Measurements from ENCODE around the gene FOXL3. TPM values are rescaled to one million over a fixed set of nuclear protein-coding genes. Genes with fewer than 3 reads are reported as not detected.

The FOXL3 gene
- total RNA-seq, 1 donor from 2014 or later: not detected

- Histone ChIP-seq H3K27me3 (no peaks in the 10 kb centered on the region), H3K9me3 (no peaks in the 10 kb centered on the region), H3K27ac (no peak overlapping the region), H3K4me1 (no peaks in the 10 kb centered on the region), H3K36me3 (peaks cover 68% of the 10 kb centered on the region), H3K4me3 (no peak overlapping the region)
- DNase-seq (no peak), ATAC-seq (no peak)
- intact Hi-C loops (cut with DNase I): no loop called here
- TF ChIP-seq, protein P1, sequence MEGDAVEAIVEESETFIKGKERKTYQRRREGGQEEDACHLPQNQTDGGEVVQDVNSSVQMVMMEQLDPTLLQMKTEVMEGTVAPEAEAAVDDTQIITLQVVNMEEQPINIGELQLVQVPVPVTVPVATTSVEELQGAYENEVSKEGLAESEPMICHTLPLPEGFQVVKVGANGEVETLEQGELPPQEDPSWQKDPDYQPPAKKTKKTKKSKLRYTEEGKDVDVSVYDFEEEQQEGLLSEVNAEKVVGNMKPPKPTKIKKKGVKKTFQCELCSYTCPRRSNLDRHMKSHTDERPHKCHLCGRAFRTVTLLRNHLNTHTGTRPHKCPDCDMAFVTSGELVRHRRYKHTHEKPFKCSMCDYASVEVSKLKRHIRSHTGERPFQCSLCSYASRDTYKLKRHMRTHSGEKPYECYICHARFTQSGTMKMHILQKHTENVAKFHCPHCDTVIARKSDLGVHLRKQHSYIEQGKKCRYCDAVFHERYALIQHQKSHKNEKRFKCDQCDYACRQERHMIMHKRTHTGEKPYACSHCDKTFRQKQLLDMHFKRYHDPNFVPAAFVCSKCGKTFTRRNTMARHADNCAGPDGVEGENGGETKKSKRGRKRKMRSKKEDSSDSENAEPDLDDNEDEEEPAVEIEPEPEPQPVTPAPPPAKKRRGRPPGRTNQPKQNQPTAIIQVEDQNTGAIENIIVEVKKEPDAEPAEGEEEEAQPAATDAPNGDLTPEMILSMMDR (IDR thresholded peaks at IDR 0.05): no peak
Observed at GRCh38 chr7:252981-253380, 37.0 kb upstream of the FOXL3 start.

DNA sequence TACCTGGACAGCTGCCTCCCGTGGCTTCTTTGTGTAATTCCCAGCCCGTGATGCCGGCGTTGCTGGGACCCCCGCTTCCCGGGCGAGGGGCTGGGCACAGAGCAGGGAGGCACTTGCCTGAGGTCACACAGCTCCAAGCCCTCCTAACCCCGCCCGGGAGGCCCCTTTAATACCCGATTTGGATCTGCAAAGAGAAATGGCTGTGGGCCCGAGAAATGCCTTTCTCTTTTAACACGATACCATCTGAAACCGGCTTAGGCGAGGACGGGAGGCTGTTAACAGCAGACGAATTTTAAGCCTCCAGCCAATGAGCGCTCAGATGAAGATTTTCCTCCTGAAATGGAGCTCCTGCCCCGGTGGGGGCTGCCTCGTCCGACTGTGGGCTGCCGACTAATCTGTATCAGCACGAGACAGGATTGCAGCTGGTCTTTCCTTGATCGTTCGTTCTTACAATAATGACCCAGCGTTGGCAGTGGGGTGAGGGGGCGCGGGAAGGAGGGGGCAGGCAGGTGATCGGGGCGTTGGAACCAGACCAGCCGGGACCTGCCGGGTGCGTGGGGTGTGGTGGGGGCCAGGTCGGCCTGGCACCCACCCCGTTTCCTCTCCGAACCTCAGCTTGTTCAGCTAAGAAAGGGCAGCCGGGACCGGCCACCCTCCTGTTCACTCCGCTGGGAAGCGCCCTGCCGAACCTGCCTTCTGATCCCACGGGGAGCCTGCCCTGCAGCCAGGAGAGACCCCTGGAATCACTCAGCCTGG is 36.2 kb upstream of the FOXL3 start:
- TF ChIP-seq, protein P1 (IDR thresholded peaks at IDR 0.05): no peak
- Histone ChIP-seq H3K4me1 (no peaks in the 10 kb centered on the region), H3K4me3 (no peak overlapping the region), H3K27me3 (no peaks in the 10 kb centered on the region), H3K27ac (no peak overlapping the region), H3K9me3 (no peaks in the 10 kb centered on the region), H3K36me3 (peaks cover 67% of the 10 kb centered on the region)
- ATAC-seq: no peak
- DNase-seq: no peak
- intact Hi-C loops (cut with DNase I): no loop called here

DNA sequence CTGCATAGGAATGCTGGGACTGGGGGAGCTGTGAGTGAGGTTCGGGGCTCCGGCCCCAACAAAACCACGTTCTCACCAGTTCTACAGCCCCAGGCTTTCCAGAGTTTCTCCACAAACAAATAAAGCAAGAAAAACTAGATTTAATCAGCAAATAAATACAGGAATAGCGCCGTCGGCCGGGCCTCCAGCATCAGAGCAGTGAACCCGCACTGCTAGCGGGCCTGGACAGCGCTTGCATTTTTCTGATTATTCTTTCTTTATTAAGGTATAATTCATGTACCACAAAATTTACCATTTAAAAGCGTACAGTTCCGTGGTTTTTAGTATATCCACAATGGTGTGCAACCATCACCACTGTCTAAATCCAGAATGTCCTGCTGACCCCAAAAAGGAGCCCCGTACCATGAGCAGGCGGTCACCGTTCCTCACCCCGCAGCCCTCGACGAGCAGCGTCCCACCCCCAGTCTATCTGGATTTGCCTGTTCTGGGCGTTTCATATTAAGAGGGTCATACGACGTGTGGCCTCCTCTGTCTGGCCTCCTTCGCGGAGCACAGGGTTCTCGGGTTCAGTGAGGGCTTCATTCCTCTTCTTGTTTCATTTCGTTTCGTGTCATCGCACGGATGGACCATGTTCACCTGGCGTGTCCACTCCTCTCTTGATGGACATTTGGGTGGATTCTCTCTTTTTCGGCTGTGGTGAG is 35.5 kb upstream of the FOXL3 start:
- Histone ChIP-seq H3K4me1 (no peaks in the 10 kb centered on the region), H3K4me3 (no peak overlapping the region), H3K27ac (no peak overlapping the region), H3K9me3 (no peaks in the 10 kb centered on the region), H3K36me3 (peaks cover 67% of the 10 kb centered on the region), H3K27me3 (no peaks in the 10 kb centered on the region)
- TF ChIP-seq, protein P1 (IDR thresholded peaks at IDR 0.05): no peak
- DNase-seq (no peak), ATAC-seq (no peak)
- intact Hi-C loops (cut with DNase I): no loop called here

GRCh38 chr7:255038-255435 is 34.9 kb upstream of the FOXL3 start:
- ATAC-seq: no peak
- TF ChIP-seq, protein P1 (IDR thresholded peaks at IDR 0.05): no peak
- no peaks in the 10 kb centered on the region for H3K4me1 ChIP-seq
- no peak overlapping the region for H3K27ac ChIP-seq
- no peak overlapping the region for H3K4me3 ChIP-seq
- peaks cover 67% of the 10 kb centered on the region for H3K36me3 ChIP-seq
- H3K27me3 ChIP-seq: no peaks in the 10 kb centered on the region
- intact Hi-C loops (cut with DNase I): no loop called here
- H3K9me3 ChIP-seq: no peaks in the 10 kb centered on the region
- DNase-seq: no peak

GRCh38 chr7:255721-256361 is 34.1 kb upstream of the FOXL3 start:
- Histone ChIP-seq H3K9me3 (no peaks in the 10 kb centered on the region), H3K4me1 (no peaks in the 10 kb centered on the region), H3K27ac (no peak overlapping the region), H3K4me3 (no peak overlapping the region), H3K27me3 (no peaks in the 10 kb centered on the region), H3K36me3 (peaks cover 67% of the 10 kb centered on the region)
- TF ChIP-seq, protein P1 (IDR thresholded peaks at IDR 0.05): no peak
- ATAC-seq (no peak), DNase-seq (no peak)
- intact Hi-C loops (cut with DNase I): no loop called here
